ENCODE results near the gene ASPRV1. TPM values are rescaled to one million over a fixed set of nuclear protein-coding genes. Genes with fewer than 3 reads are reported as not detected.

The ASPRV1 gene
- polyA plus RNA-seq, 1 experiment = 0.29 TPM

- ChIA-PET CTCF (no interaction called here), POLR2A (no interaction called here)
- no peaks in the 10 kb centered on the region for H3K36me3 ChIP-seq (ENCODE audit: control insufficient read depth, insufficient read depth, low read length)
- no peak overlapping the region for H3K4me3 ChIP-seq (ENCODE audit: low read depth, low read length)
- H3K27me3 ChIP-seq (ENCODE audit: control insufficient read depth, insufficient read depth, low read length) = peaks cover 19% of the 10 kb centered on the region
- TF ChIP-seq CTCF (IDR thresholded peaks at IDR 0.05; ENCODE audit: insufficient read depth, low read depth, low read length) = no peak
- DNase-seq (ENCODE audit: low read depth) = no peak
Measured at GRCh38 chr2:69958480-69958879, 3.0 kb downstream of the ASPRV1 start.

GRCh38 chr2:69957965-69958364, 3.5 kb downstream of the ASPRV1 start:
- DNase-seq (ENCODE audit: low read depth) = no peak
- Histone ChIP-seq H3K36me3 (ENCODE audit: control insufficient read depth, insufficient read depth, low read length) (no peaks in the 10 kb centered on the region), H3K27me3 (ENCODE audit: control insufficient read depth, insufficient read depth, low read length) (peaks cover 19% of the 10 kb centered on the region), H3K4me3 (ENCODE audit: low read depth, low read length) (no peak overlapping the region)
- ChIA-PET POLR2A (no interaction called here), CTCF (no interaction called here)
- no peak for TF ChIP-seq CTCF (IDR thresholded peaks at IDR 0.05; ENCODE audit: insufficient read depth, low read depth, low read length)

- ChIA-PET CTCF (no interaction called here), POLR2A (no interaction called here)
- peaks cover 17% of the 10 kb centered on the region for H3K27me3 ChIP-seq (ENCODE audit: control insufficient read depth, insufficient read depth, low read length)
- no peak for TF ChIP-seq CTCF (IDR thresholded peaks at IDR 0.05; ENCODE audit: insufficient read depth, low read depth, low read length)
- no peaks in the 10 kb centered on the region for H3K36me3 ChIP-seq (ENCODE audit: control insufficient read depth, insufficient read depth, low read length)
- H3K4me3 ChIP-seq (ENCODE audit: low read depth, low read length) = no peak overlapping the region
- no peak for DNase-seq (ENCODE audit: low read depth)
Measured at GRCh38 chr2:69956475-69956979, 4.9 kb downstream of the ASPRV1 start.

- POLR2A ChIA-PET = no interaction called here
- peaks cover 15% of the 10 kb centered on the region for H3K27me3 ChIP-seq (ENCODE audit: control insufficient read depth, insufficient read depth, low read length)
- H3K4me3 ChIP-seq (ENCODE audit: low read depth, low read length) = no peak overlapping the region
- CTCF ChIA-PET = interaction anchor here (1.6 kb wide), 1 partner anchor 9 kb away, joined by 5 read pairs; no protein-coding TSS in a partner anchor
- DNase-seq (ENCODE audit: low read depth) = no peak
- TF ChIP-seq CTCF (IDR thresholded peaks at IDR 0.05; ENCODE audit: insufficient read depth, low read depth, low read length) = no peak
- no peaks in the 10 kb centered on the region for H3K36me3 ChIP-seq (ENCODE audit: control insufficient read depth, insufficient read depth, low read length)
Measured at GRCh38 chr2:69955029-69955428, 6.4 kb downstream of the ASPRV1 start.

- TF ChIP-seq CTCF (IDR thresholded peaks at IDR 0.05; ENCODE audit: insufficient read depth, low read depth, low read length) = no peak
- CTCF ChIA-PET = no interaction called here
- H3K27me3 ChIP-seq (ENCODE audit: control insufficient read depth, insufficient read depth, low read length) = peaks cover 15% of the 10 kb centered on the region
- H3K4me3 ChIP-seq (ENCODE audit: low read depth, low read length) = no peak overlapping the region
- no peak for DNase-seq (ENCODE audit: low read depth)
- no peaks in the 10 kb centered on the region for H3K36me3 ChIP-seq (ENCODE audit: control insufficient read depth, insufficient read depth, low read length)
- POLR2A ChIA-PET = no interaction called here
Measured at GRCh38 chr2:69954084-69954483, 7.3 kb downstream of the ASPRV1 start.

All from BJ (cell line).